ENCODE measurements around the gene ICE1. TPM values are rescaled to one million over a fixed set of nuclear protein-coding genes. Genes with fewer than 3 reads are reported as not detected.
"Not testable (repeated sequence)": the region's sequence is repeated elsewhere in the genome, so short reads cannot be mapped to it uniquely, and the experiment has no call there.

Gene ICE1
- total RNA-seq, 1 donor from 2014 or later, result 37.8 TPM

DNA sequence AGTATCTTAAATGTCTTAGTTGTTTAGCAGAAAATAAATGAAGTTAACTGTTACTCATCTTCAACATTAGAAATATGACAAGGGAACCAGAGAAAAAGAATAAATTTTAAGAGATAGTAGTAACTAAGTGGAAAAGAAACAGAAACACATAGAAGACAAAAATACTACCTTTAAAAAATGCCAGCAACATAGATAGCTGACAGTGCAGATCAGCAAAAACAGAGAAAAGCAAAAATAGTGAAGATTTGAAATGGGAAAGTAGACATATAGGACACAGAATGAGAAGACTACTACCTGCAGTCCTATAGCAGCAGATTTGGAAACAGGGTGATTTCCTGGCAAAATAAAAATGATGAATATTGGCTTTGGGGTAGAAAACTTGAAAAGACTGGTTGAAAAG lies 48.5 kb downstream of the ICE1 start:
- H3K36me3 Mint-ChIP-seq, result peaks cover 11% of the 10 kb centered on the region
- no peaks in the 10 kb centered on the region for H3K27me3 Mint-ChIP-seq
- H3K27ac Mint-ChIP-seq, result no peak overlapping the region
- TF ChIP-seq, protein P1, sequence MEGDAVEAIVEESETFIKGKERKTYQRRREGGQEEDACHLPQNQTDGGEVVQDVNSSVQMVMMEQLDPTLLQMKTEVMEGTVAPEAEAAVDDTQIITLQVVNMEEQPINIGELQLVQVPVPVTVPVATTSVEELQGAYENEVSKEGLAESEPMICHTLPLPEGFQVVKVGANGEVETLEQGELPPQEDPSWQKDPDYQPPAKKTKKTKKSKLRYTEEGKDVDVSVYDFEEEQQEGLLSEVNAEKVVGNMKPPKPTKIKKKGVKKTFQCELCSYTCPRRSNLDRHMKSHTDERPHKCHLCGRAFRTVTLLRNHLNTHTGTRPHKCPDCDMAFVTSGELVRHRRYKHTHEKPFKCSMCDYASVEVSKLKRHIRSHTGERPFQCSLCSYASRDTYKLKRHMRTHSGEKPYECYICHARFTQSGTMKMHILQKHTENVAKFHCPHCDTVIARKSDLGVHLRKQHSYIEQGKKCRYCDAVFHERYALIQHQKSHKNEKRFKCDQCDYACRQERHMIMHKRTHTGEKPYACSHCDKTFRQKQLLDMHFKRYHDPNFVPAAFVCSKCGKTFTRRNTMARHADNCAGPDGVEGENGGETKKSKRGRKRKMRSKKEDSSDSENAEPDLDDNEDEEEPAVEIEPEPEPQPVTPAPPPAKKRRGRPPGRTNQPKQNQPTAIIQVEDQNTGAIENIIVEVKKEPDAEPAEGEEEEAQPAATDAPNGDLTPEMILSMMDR (conservative IDR thresholded peaks at IDR 0.05), result no peak
- H3K4me3 Mint-ChIP-seq, result no peak overlapping the region
- DNase-seq (ENCODE audit: extremely low spot score, unreplicated experiment), result no peak
- H3K4me1 Mint-ChIP-seq (ENCODE audit: unreplicated experiment), result no peaks in the 10 kb centered on the region
- H3K9me3 Mint-ChIP-seq, result no peaks in the 10 kb centered on the region

GRCh38 chr5:5473226-5473625 lies 50.7 kb downstream of the ICE1 start:
- no peak for DNase-seq (ENCODE audit: extremely low spot score, unreplicated experiment)
- Mint-ChIP-seq H3K36me3 (peaks cover 29% of the 10 kb centered on the region), H3K27ac (no peak overlapping the region), H3K27me3 (no peaks in the 10 kb centered on the region), H3K9me3 (no peaks in the 10 kb centered on the region), H3K4me1 (ENCODE audit: unreplicated experiment) (no peaks in the 10 kb centered on the region), H3K4me3 (no peak overlapping the region)
- TF ChIP-seq, protein P1 (conservative IDR thresholded peaks at IDR 0.05), result no peak

GRCh38 chr5:5474961-5475360 lies 52.5 kb downstream of the ICE1 start:
- DNase-seq (ENCODE audit: extremely low spot score, unreplicated experiment), result no peak
- TF ChIP-seq, protein P1 (conservative IDR thresholded peaks at IDR 0.05), result no peak
- H3K9me3 Mint-ChIP-seq, result no peaks in the 10 kb centered on the region
- no peaks in the 10 kb centered on the region for H3K4me1 Mint-ChIP-seq (ENCODE audit: unreplicated experiment)
- no peak overlapping the region for H3K27ac Mint-ChIP-seq
- H3K27me3 Mint-ChIP-seq, result no peaks in the 10 kb centered on the region
- peaks cover 41% of the 10 kb centered on the region for H3K36me3 Mint-ChIP-seq
- H3K4me3 Mint-ChIP-seq, result no peak overlapping the region

DNA sequence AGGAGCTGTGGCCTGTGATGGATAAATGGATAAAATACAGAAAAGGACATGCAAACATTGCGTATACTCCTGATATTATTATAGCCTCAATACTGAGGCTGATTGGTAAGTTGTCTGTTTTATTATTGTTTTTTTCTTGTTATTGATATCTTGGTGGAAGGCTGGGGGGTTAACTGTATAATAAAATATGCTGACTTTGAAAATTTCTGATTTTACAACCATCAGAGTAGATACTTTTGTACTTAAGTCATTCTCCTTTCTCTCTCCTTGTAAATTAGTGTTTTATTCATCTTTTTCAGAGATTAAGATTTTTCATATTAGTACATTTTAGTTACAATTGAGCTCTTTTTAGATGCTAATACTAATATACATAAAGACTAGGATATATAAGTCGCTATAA lies 53.5 kb downstream of the ICE1 start:
- TF ChIP-seq, protein P1 (conservative IDR thresholded peaks at IDR 0.05), result no peak
- H3K4me3 Mint-ChIP-seq, result no peak overlapping the region
- no peaks in the 10 kb centered on the region for H3K9me3 Mint-ChIP-seq
- no peak for DNase-seq (ENCODE audit: extremely low spot score, unreplicated experiment)
- H3K27ac Mint-ChIP-seq, result no peak overlapping the region
- H3K36me3 Mint-ChIP-seq, result peaks cover 41% of the 10 kb centered on the region
- H3K27me3 Mint-ChIP-seq, result no peaks in the 10 kb centered on the region
- no peaks in the 10 kb centered on the region for H3K4me1 Mint-ChIP-seq (ENCODE audit: unreplicated experiment)

GRCh38 chr5:5479578-5479977 lies 57.1 kb downstream of the ICE1 start:
- H3K27ac Mint-ChIP-seq; H3K4me1 Mint-ChIP-seq (ENCODE audit: unreplicated experiment); H3K27me3 Mint-ChIP-seq; H3K9me3 Mint-ChIP-seq; DNase-seq (ENCODE audit: extremely low spot score, unreplicated experiment); H3K4me3 Mint-ChIP-seq: not testable (repeated sequence)
- peaks cover 41% of the 10 kb centered on the region for H3K36me3 Mint-ChIP-seq

DNA sequence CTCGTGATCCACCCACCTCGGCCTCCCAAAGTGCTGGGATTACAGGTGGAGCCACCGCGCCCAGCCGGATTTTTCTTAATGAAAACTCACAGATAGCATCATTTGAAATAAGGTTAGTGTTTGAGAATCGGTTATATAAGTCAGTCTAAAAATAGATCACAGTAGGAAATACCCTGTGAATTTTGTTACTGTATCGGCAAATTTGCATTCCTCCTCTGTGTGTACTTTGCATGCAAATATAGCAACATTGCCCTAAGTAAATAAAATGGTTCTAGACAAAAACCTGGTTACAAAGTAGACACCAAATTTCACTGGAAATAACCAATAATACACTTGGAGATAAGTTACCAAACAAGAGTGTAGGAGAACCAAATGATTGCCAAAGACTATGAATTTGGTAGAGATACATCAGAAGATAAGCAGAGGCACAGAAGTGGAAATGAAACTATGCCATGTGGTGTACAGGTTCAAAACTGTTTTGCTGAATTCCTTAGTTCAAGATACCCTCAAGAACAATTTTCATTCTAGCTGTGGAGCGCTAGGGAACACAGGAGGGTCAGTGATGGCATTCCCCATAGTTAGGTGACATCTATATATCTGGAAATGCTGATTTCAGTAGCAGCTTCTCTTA lies 58.1 kb downstream of the ICE1 start:
- Mint-ChIP-seq H3K27ac (no peak overlapping the region), H3K9me3 (no peaks in the 10 kb centered on the region), H3K27me3 (no peaks in the 10 kb centered on the region), H3K36me3 (peaks cover 37% of the 10 kb centered on the region), H3K4me1 (ENCODE audit: unreplicated experiment) (no peaks in the 10 kb centered on the region), H3K4me3 (no peak overlapping the region)
- TF ChIP-seq, protein P1 (conservative IDR thresholded peaks at IDR 0.05), result no peak
- DNase-seq (ENCODE audit: extremely low spot score, unreplicated experiment), result no peak
